Naive thymus-derived CD8-positive, alpha-beta T cell (primary cell): ENCODE data around the gene DENND5A. TPM values are rescaled to one million over a fixed set of nuclear protein-coding genes. Genes with fewer than 3 reads are reported as not detected.
A peak's percentile ranks its signal among the peaks of the same experiment; 100 is the strongest.

ENCODE experiments used
- ATAC-seq, 2 donors: fragments of 150-1000 bp; cut with Tn5 transposase in 1 of 2; sonication (Bioruptor Pico), chemical (Tn5 transposase) in 1 of 2; 1 replicate in 1 of 2; 2 replicates in 1 of 2; pipeline ENCODE4 v1.10.0; 2021; ENCODE audit warnings: mild to moderate bottlenecking in 2 of 2, moderate library complexity in 2 of 2
- POLR2A ChIA-PET: fragments of 350-600 bp; sonication (Branson Sonifier 250); formaldehyde crosslinking; loops from one replicate; lab custom pipeline; 2021; ENCODE audit warnings: antibody characterized with exemption; lab: Charles Lee
- DNase-seq, 10 donors: peaks; one replicate each; pipeline versions ENCODE4 v3.0.0 to v3.0.0-alpha.2; 2020 to 2022
- H3K27ac Mint-ChIP-seq, 10 donors: one replicate each; pipeline ENCODE4 v1.8.0; 2020 to 2022; ENCODE audit warnings: mild to moderate bottlenecking in 10 of 10, mixed read lengths in 10 of 10, moderate library complexity in 4 of 10, inconsistent platforms in 1 of 10
- H3K27me3 Mint-ChIP-seq, 5 donors: one replicate each; pipeline ENCODE4 v1.8.0; 2021 to 2022; ENCODE audit warnings: mixed read lengths in 5 of 5
- H3K36me3 Mint-ChIP-seq, 3 donors: one replicate each; pipeline ENCODE4 v1.8.0; 2020 to 2022; ENCODE audit warnings: mixed read lengths in 3 of 3, mild to moderate bottlenecking in 2 of 3, inconsistent platforms in 1 of 3
- H3K4me1 Mint-ChIP-seq, 4 donors: one replicate each; pipeline ENCODE4 v1.8.0; 2021 to 2022; ENCODE audit warnings: mixed read lengths in 4 of 4
- H3K4me3 Mint-ChIP-seq, 10 donors: one replicate each; pipeline ENCODE4 v1.8.0; 2020 to 2022; ENCODE audit warnings: mild to moderate bottlenecking in 10 of 10, mixed read lengths in 10 of 10, moderate library complexity in 6 of 10, inconsistent platforms in 1 of 10
- H3K9me3 Mint-ChIP-seq, 9 donors: one replicate each; pipeline ENCODE4 v1.8.0; 2020 to 2022; ENCODE audit warnings: mixed read lengths in 9 of 9, mild to moderate bottlenecking in 3 of 9, inconsistent platforms in 1 of 9, moderate library complexity in 1 of 9
- polyA plus RNA-seq, 3 donors: library from polyadenylated mRNA; unstranded; fragments of 300-500 nt; fragmentation: Illumina TruSeq; gene quantifications; one replicate each; pipeline ENCODE4 v1.2.3, GENCODE V29; 2021
- total RNA-seq, 8 experiments: library from RNA in 2 of 8; stranded (reverse) in 2 of 8; gene quantifications; one replicate each; pipeline ENCODE4 v1.2.3 and lab custom pipeline; 2021 to 2026

The DENND5A gene
- total RNA-seq (100 to 1,000 TPM; 119 to 122 TPM), polyA plus RNA-seq (10 to 100 TPM; 26.4 to 65.3 (median 33.5) TPM), total RNA-seq (lab: John Stamatoyannopoulos, UW) (135 to 276 (median 191) reads per million in 6 experiments)

- peak within 1 kb of the TSS; percentile 87 to 100 (median 97) for H3K4me3 Mint-ChIP-seq
- POLR2A ChIA-PET = interaction anchor here (0.9 to 4.4 kb wide), 8 partner anchors 9 to 196 kb away, joined by 3 to 42 read pairs (median 4); partner anchors contain the start of genes TMEM41B and ZNF143
- peaks cover 25 to 43% (median 37%) of the 10 kb centered on the region in 4 donors for H3K4me1 Mint-ChIP-seq
- peak; percentile 58 to 63 for ATAC-seq
- peak within 1 kb of the TSS; percentile 51 to 98 (median 94) for H3K27ac Mint-ChIP-seq
- peaks cover 0 to 1% (median 0%) of the 10 kb centered on the region in 5 donors for H3K27me3 Mint-ChIP-seq
- no peaks in the 10 kb centered on the region for H3K9me3 Mint-ChIP-seq
- H3K36me3 Mint-ChIP-seq = no peaks in the 10 kb centered on the region
- DNase-seq = peak; percentile 17 to 76 (median 42)
Measured at GRCh38 chr11:9265211-9266131, at the start of gene DENND5A. TSS of gene DENND5A (minus strand) at chr11:9265350. CDS start at chr11:9265069, 281 bp downstream.

- peaks cover 0 to 4% (median 0%) of the 10 kb centered on the region in 5 donors for H3K27me3 Mint-ChIP-seq
- H3K4me1 Mint-ChIP-seq = peaks cover 17 to 57% (median 46%) of the 10 kb centered on the region in 4 donors
- H3K4me3 Mint-ChIP-seq = peak within 1 kb of the TSS; percentile 95 to 100 (median 100)
- H3K9me3 Mint-ChIP-seq = no peaks in the 10 kb centered on the region
- POLR2A ChIA-PET = interaction anchor here (0.7 to 4.1 kb wide), 11 partner anchors 34 to 184 kb away, joined by 3 to 44 read pairs (median 6); partner anchors contain the start of genes DENND5A, IPO7 and ZNF143
- peak within 1 kb of the TSS; percentile 97 to 100 (median 99) for H3K27ac Mint-ChIP-seq
- H3K36me3 Mint-ChIP-seq = peaks cover 0 to 4% (median 0%) of the 10 kb centered on the region in 3 donors
- ATAC-seq (peak; percentile 92 to 93), DNase-seq (peak; percentile 98 to 100 (median 100))
Measured at GRCh38 chr11:9314291-9315077, 49.3 kb upstream of the DENND5A start, which contains the start of gene TMEM41B. TSS of gene TMEM41B (minus strand) at chr11:9314593. CDS start at chr11:9314441, 152 bp downstream.

- H3K27ac Mint-ChIP-seq = peak overlapping the region; percentile 97 to 100 (median 99)
- DNase-seq = peak in 2 of 10 donors; percentile 20 to 35
Measured at GRCh38 chr11:9313648-9314290, 48.6 kb upstream of the DENND5A start.

GRCh38 chr11:9310485-9311090 is 45.4 kb upstream of the DENND5A start:
- peaks cover 0 to 16% (median 5%) of the 10 kb centered on the region in 3 donors for H3K36me3 Mint-ChIP-seq
- POLR2A ChIA-PET = interaction anchor here (0.8 to 1.4 kb wide), 3 partner anchors 14 to 150 kb away, joined by 3 to 6 read pairs (median 4); partner anchors contain the start of gene ZNF143
- H3K9me3 Mint-ChIP-seq = no peaks in the 10 kb centered on the region
- peak overlapping the region; percentile 0 to 99 (median 50) for H3K4me3 Mint-ChIP-seq
- DNase-seq = no peak
- no peaks in the 10 kb centered on the region for H3K27me3 Mint-ChIP-seq
- H3K27ac Mint-ChIP-seq = peak overlapping the region in 7 of 10 donors; percentile 5 to 74 (median 36)
- no peak for ATAC-seq
- H3K4me1 Mint-ChIP-seq = peaks cover 30 to 69% (median 67%) of the 10 kb centered on the region in 4 donors

More at GRCh38 chr11:9313648-9314290, 48.6 kb upstream of the DENND5A start:
- Mint-ChIP-seq H3K27me3 (peaks cover 0 to 4% (median 0%) of the 10 kb centered on the region in 5 donors), H3K36me3 (peaks cover 0 to 8% (median 0%) of the 10 kb centered on the region in 3 donors), H3K4me3 (peak overlapping the region; percentile 95 to 100 (median 100)), H3K4me1 (peaks cover 18 to 57% (median 53%) of the 10 kb centered on the region in 4 donors), H3K9me3 (no peaks in the 10 kb centered on the region)
- POLR2A ChIA-PET = interaction anchor here (1.1 to 4.1 kb wide), 7 partner anchors 9 to 146 kb away, joined by 4 to 44 read pairs (median 9); partner anchors contain the start of genes DENND5A, IPO7 and ZNF143
- peak; percentile 16 to 18 for ATAC-seq

DNA sequence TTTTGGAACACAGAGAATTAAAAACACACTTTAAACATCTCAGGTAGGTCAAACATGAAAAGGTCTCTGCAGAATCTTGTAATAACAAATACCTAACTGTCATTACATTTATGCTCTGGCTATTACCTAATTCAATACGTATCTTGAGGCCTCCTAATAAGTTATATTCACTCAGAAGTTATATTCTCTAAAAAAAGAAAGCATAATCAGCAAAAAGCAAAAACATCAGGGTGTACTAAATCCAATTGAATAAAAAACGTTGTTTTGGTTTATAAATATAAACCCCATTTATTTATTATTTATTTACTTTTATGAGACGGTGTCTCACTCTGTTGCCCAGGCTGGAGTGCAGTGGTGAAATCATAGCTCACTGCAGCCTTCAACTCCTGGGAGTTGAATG is 39.0 kb upstream of the DENND5A start:
- H3K4me3 Mint-ChIP-seq = no peak overlapping the region
- POLR2A ChIA-PET = interaction anchor here (0.6 to 0.7 kb wide), 2 partner anchors 58 to 93 kb away, joined by 3 to 5 read pairs; no protein-coding TSS in a partner anchor
- DNase-seq = no peak
- no peak for ATAC-seq
- peak overlapping the region in 1 of 10 donors; percentile 23 for H3K27ac Mint-ChIP-seq
- peaks cover 0 to 17% (median 5%) of the 10 kb centered on the region in 3 donors for H3K36me3 Mint-ChIP-seq
- H3K9me3 Mint-ChIP-seq = no peaks in the 10 kb centered on the region
- H3K4me1 Mint-ChIP-seq = peaks cover 16 to 43% (median 29%) of the 10 kb centered on the region in 4 donors
- H3K27me3 Mint-ChIP-seq = no peaks in the 10 kb centered on the region

DNA sequence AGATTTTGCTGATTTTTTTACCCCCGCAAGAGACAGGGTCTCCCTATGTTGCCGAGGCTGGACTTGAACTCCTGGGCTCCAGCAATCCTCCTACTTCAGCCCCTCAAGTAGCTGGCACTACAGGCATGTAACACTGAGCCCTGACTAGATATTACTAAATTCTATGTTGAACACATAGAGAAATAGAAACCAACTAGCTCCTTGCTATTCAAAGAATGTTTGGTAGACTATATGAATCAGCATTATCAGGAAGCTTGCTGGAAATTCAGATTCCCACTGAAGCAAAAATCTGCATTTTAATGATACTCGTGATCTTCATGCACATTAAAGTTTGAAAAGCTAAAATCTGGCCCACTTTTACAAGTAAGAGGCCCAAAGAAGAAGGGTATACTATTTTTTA is 37.3 kb upstream of the DENND5A start:
- DNase-seq = no peak
- no peaks in the 10 kb centered on the region for H3K9me3 Mint-ChIP-seq
- no peak overlapping the region for H3K4me3 Mint-ChIP-seq
- H3K4me1 Mint-ChIP-seq = peaks cover 11 to 31% (median 19%) of the 10 kb centered on the region in 4 donors
- POLR2A ChIA-PET = interaction anchor here (1.1 to 1.2 kb wide), 2 partner anchors 22 to 38 kb away, joined by 3 to 15 read pairs; no protein-coding TSS in a partner anchor
- peaks cover 0 to 25% (median 2%) of the 10 kb centered on the region in 3 donors for H3K36me3 Mint-ChIP-seq
- H3K27me3 Mint-ChIP-seq = no peaks in the 10 kb centered on the region
- ATAC-seq = no peak
- peak overlapping the region in 1 of 10 donors; percentile 57 for H3K27ac Mint-ChIP-seq

DNA sequence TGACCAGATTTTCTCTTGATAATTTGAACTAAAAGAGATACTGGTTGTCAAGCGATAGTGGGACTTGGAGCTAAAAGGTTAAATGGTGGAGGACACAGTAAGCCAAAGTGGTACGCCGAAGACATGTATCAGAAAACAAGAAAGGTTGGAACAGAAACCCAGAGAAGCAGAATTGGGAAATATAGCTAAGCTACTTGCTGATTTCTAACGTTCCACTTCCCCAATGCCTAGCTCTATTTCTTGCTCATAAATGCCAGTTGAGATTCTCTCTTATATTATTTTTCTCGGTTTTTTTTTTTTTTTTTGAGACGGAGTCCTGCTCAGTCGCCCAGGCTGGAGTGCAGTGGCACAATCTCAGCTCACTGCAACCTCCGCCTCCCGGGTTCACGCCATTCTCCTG is 36.6 kb upstream of the DENND5A start:
- ATAC-seq = no peak
- H3K4me1 Mint-ChIP-seq = peaks cover 7 to 25% (median 15%) of the 10 kb centered on the region in 4 donors
- peak overlapping the region in 4 of 10 donors; percentile 23 to 86 (median 71) for H3K27ac Mint-ChIP-seq
- peaks cover 0 to 29% (median 2%) of the 10 kb centered on the region in 3 donors for H3K36me3 Mint-ChIP-seq
- no peaks in the 10 kb centered on the region for H3K27me3 Mint-ChIP-seq
- no peak overlapping the region for H3K4me3 Mint-ChIP-seq
- no peaks in the 10 kb centered on the region for H3K9me3 Mint-ChIP-seq
- POLR2A ChIA-PET = interaction anchor here (1.1 to 1.2 kb wide), 2 partner anchors 21 to 37 kb away, joined by 3 to 15 read pairs; no protein-coding TSS in a partner anchor
- DNase-seq = no peak

DNA sequence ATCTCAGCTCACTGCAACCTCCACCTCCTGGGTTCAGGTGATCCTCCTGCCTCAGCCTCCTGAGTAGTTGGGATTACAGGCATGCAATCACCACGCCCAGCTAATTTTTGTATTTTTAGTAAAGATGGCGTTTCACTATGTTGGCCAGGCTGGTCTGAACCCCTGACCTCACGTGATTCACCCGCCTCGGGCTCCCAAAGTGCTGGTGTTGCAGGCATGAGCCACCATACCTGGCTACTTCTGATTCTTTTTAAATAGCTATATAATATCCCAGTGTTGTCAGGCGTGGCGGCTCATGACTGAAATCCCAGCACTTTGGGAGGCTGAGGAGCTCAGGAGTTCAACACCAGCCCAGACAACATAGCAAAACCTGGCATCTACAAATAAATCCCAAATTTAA is 28.5 kb upstream of the DENND5A start:
- DNase-seq = no peak
- peaks cover 3 to 11% (median 7%) of the 10 kb centered on the region in 4 donors for H3K4me1 Mint-ChIP-seq
- POLR2A ChIA-PET = interaction anchor here (1.0 to 1.4 kb wide), 3 partner anchors 12 to 167 kb away, joined by 3 to 8 read pairs (median 3); partner anchors contain the start of gene ZNF143
- H3K9me3 Mint-ChIP-seq = no peaks in the 10 kb centered on the region
- H3K27me3 Mint-ChIP-seq = no peaks in the 10 kb centered on the region
- peaks cover 0 to 59% (median 2%) of the 10 kb centered on the region in 3 donors for H3K36me3 Mint-ChIP-seq
- peak overlapping the region in 2 of 10 donors; percentile 19 to 27 for H3K27ac Mint-ChIP-seq
- no peak for ATAC-seq
- no peak overlapping the region for H3K4me3 Mint-ChIP-seq

GRCh38 chr11:9285850-9286587 is 20.9 kb upstream of the DENND5A start:
- DNase-seq (no peak), ATAC-seq (no peak)
- Mint-ChIP-seq H3K9me3 (no peaks in the 10 kb centered on the region), H3K36me3 (peaks cover 0 to 72% (median 6%) of the 10 kb centered on the region in 3 donors), H3K27ac (peak overlapping the region in 2 of 10 donors; percentile 2 to 4), H3K27me3 (no peaks in the 10 kb centered on the region), H3K4me1 (peaks cover 3 to 19% (median 14%) of the 10 kb centered on the region in 4 donors), H3K4me3 (no peak overlapping the region)
- POLR2A ChIA-PET = no interaction called here
